IMR-90 (cell line): ENCODE results near the gene CYP26B1. TPM values are rescaled to one million over a fixed set of nuclear protein-coding genes. Genes with fewer than 3 reads are reported as not detected.

Experiments used
- ATAC-seq: fragments of 200-7000 bp; cut with Tn5 transposase; 2 replicates; pipeline ENCODE4 v1.9.1; 2020; ENCODE audit warnings: low read depth, mild to moderate bottlenecking, moderate library complexity
- BruUV-seq: library from RNA; stranded (reverse); fragments of 400-500 nt; replicated peaks from 2 replicates; lab custom pipeline; 2021; lab: Mats Ljungman, UMichigan
- CTCF ChIA-PET: fragments of 300-600 bp; formaldehyde crosslinking; extraction: SDS; loops from one replicate; lab custom pipeline; 2021; ENCODE audit warnings: antibody characterized with exemption; lab: Yijun Ruan, JAX
- POLR2A ChIA-PET: fragments of 300-600 bp; sonication (Branson Sonifier 250); formaldehyde crosslinking; loops from one replicate; lab custom pipeline; 2022; ENCODE audit warnings: antibody characterized with exemption; ENCODE audit not compliant: unreplicated experiment; lab: Charles Lee
- DNase-seq: peaks from one replicate; pipeline ENCODE4 v3.0.0; 2013
- H2AFZ ChIP-seq: replicated peaks from 2 replicates; pipeline ENCODE3; 2013; ENCODE audit warnings: low read length, mild to moderate bottlenecking; ENCODE audit not compliant: poor library complexity
- H2AK5ac ChIP-seq: 2 replicates; pipeline ENCODE4 v1.6.1; 2013; ENCODE audit warnings: low read depth, low read length, inconsistent platforms
- H2AK9ac ChIP-seq: replicated peaks from 2 replicates; pipeline ENCODE3; 2013; ENCODE audit warnings: mild to moderate bottlenecking, low read depth, low read length, moderate library complexity; ENCODE audit not compliant: poor library complexity
- H2BK120ac ChIP-seq: 2 replicates; pipeline ENCODE4 v1.6.1; 2013; ENCODE audit warnings: low read depth, low read length, inconsistent platforms
- H2BK15ac ChIP-seq: 3 replicates; pipeline ENCODE4 v1.6.1; 2013; ENCODE audit warnings: low read depth, low read length, inconsistent platforms
- H2BK20ac ChIP-seq: 2 replicates; pipeline ENCODE4 v1.6.1; 2013; ENCODE audit warnings: low read depth, mild to moderate bottlenecking, inconsistent platforms, low read length, moderate library complexity
- H2BK5ac ChIP-seq: 2 replicates; pipeline ENCODE4 v1.6.1; 2013; ENCODE audit warnings: mild to moderate bottlenecking, low read depth, low read length, inconsistent platforms; ENCODE audit not compliant: poor library complexity, severe bottlenecking
- H3K14ac ChIP-seq: replicated peaks from 2 replicates; pipeline ENCODE4 v1.6.1; 2013; ENCODE audit warnings: low read depth, low read length, inconsistent platforms
- H3K18ac ChIP-seq: 2 replicates; pipeline ENCODE4 v1.6.1; 2013; ENCODE audit warnings: low read depth, low read length, control low read depth
- H3K23ac ChIP-seq: 2 replicates; pipeline ENCODE4 v1.6.1; 2013; ENCODE audit warnings: low read depth, low read length, inconsistent platforms
- H3K27ac ChIP-seq: 2 replicates; pipeline ENCODE4 v1.5.1; 2013; ENCODE audit warnings: mild to moderate bottlenecking, control low read depth, low read length; ENCODE audit not compliant: insufficient read depth
- H3K27me3 ChIP-seq: 2 replicates; pipeline ENCODE4 v1.6.1; 2013; ENCODE audit warnings: low read length; ENCODE audit not compliant: control insufficient read depth, insufficient read depth
- H3K36me3 ChIP-seq: 2 replicates; pipeline ENCODE4 v1.6.1; 2013; ENCODE audit warnings: low read length, mixed read lengths; ENCODE audit not compliant: control insufficient read depth, insufficient read depth
- H3K4ac ChIP-seq: 2 replicates; pipeline ENCODE4 v1.6.1; 2013; ENCODE audit warnings: low read depth, low read length, inconsistent platforms
- H3K4me1 ChIP-seq: 2 replicates; pipeline ENCODE4 v1.6.1; 2013; ENCODE audit warnings: low read length, mixed read lengths; ENCODE audit not compliant: control insufficient read depth, insufficient read depth
- H3K4me2 ChIP-seq: 2 replicates; pipeline ENCODE4 v1.6.1; 2013; ENCODE audit warnings: low read depth, mild to moderate bottlenecking, control low read depth, low read length, moderate library complexity
- H3K4me3 ChIP-seq: 2 replicates; pipeline ENCODE4 v1.5.1; 2013; ENCODE audit warnings: low read depth, mild to moderate bottlenecking, control low read depth, low read length, moderate library complexity; ENCODE audit not compliant: insufficient read depth
- H3K56ac ChIP-seq: 2 replicates; pipeline ENCODE4 v1.6.1; 2013; ENCODE audit warnings: low read length, inconsistent platforms; ENCODE audit not compliant: insufficient read depth; ENCODE audit errors: extremely low read depth
- H3K79me1 ChIP-seq, 2 experiments: 2 replicates each; pipeline ENCODE4 v1.6.1; 2013; ENCODE audit warnings: low read length in 2 of 2, inconsistent platforms in 1 of 2, low read depth in 1 of 2
- H3K9ac ChIP-seq: 2 replicates; pipeline ENCODE4 v1.6.1; 2013; ENCODE audit warnings: low read depth, low read length, control low read depth
- H3K9me1 ChIP-seq: 2 replicates; pipeline ENCODE4 v1.6.1; 2013; ENCODE audit warnings: low read length, inconsistent platforms; ENCODE audit not compliant: insufficient read depth
- H3K9me3 ChIP-seq: 2 replicates; pipeline ENCODE4 v1.6.1; 2013; ENCODE audit warnings: low read length; ENCODE audit not compliant: control insufficient read depth, insufficient read depth
- H4K20me1 ChIP-seq: 2 replicates; pipeline ENCODE4 v1.6.1; 2013; ENCODE audit warnings: low read length, inconsistent platforms; ENCODE audit not compliant: insufficient read depth
- H4K5ac ChIP-seq: 2 replicates; pipeline ENCODE4 v1.6.1; 2013; ENCODE audit warnings: mild to moderate bottlenecking, low read depth, low read length, control low read depth
- H4K8ac ChIP-seq, 2 experiments: 2 replicates each; pipeline ENCODE4 v1.6.1; 2013; ENCODE audit warnings: low read depth in 2 of 2, low read length in 2 of 2, control low read depth in 1 of 2, inconsistent platforms in 1 of 2
- H4K91ac ChIP-seq: 2 replicates; pipeline ENCODE4 v1.6.1; 2013; ENCODE audit warnings: low read depth, low read length, inconsistent platforms; ENCODE audit not compliant: insufficient read depth
- CEBPB ChIP-seq: IDR thresholded peaks from 2 replicates; pipeline ENCODE4 v1.6.1; 2012; ENCODE audit warnings: low read depth, low read length, improper control_type of control experiment
- CHD1 ChIP-seq: IDR thresholded peaks from 2 replicates; pipeline ENCODE4 v1.6.1; 2012; ENCODE audit warnings: low read depth, low read length, improper control_type of control experiment
- MAZ ChIP-seq: IDR thresholded peaks from 2 replicates; pipeline ENCODE4 v1.6.1; 2012; ENCODE audit warnings: low read depth, mild to moderate bottlenecking, low read length, improper control_type of control experiment, moderate library complexity, borderline replicate concordance
- POLR2A ChIP-seq: IDR thresholded peaks from 2 replicates; pipeline ENCODE4 v1.6.1; 2012; ENCODE audit warnings: mild to moderate bottlenecking, low read depth, low read length
- RAD21 ChIP-seq: IDR thresholded peaks from 2 replicates; pipeline ENCODE4 v1.6.1; 2012; ENCODE audit warnings: low read length, improper control_type of control experiment
- RFX5 ChIP-seq: IDR thresholded peaks from 2 replicates; pipeline ENCODE4 v1.8.0; 2012; ENCODE audit warnings: low read depth, mild to moderate bottlenecking, low read length, moderate library complexity
- SMC3 ChIP-seq: fragments of 150-350 bp; IDR thresholded peaks from 2 replicates; pipeline ENCODE4 v1.6.1; 2016; ENCODE audit warnings: low read depth, mild to moderate bottlenecking, antibody characterized with exemption, low read length, moderate library complexity
- WGBS, 2 experiments: methylation state at CpG; one replicate each; pipeline versions ENCODE4 v1.1.5 to v1.1.7; 2013; ENCODE audit warnings: missing lambda C conversion rate in 2 of 2; ENCODE audit not compliant: insufficient read length in 1 of 2; ENCODE audit errors: extremely low coverage in 2 of 2; 5-methylcytosine and 5-hydroxymethylcytosine counted together
- dilution Hi-C: fragments of 300-500 bp; cut with HindIII; formaldehyde crosslinking; loops from one replicate; pipeline ENCODE4 v1.14.3; 2018; ENCODE audit warnings: low sequenced_read_pairs; ENCODE audit not compliant: unreplicated experiment
- in situ Hi-C: fragments of 300-500 bp; cut with MboI; formaldehyde crosslinking; loops from 3 replicates; pipeline ENCODE4 v1.14.3; 2019; ENCODE audit warnings: low sequenced_read_pairs, inconsistent platforms, mixed read lengths
- intact Hi-C: fragments of 100-400 bp; cut with micrococcal nuclease; formaldehyde crosslinking; loops from 2 replicates; pipeline ENCODE4 v1.10.0; 2022
- polyA plus RNA-seq, 3 experiments: library from polyadenylated mRNA; depleted of rRNA; stranded (reverse); fragments of >200 nt; gene quantifications; 2 replicates each; pipeline ENCODE4 v1.2.3, GENCODE V29; 2012; ENCODE audit warnings: low replicate concordance in 1 of 3
- total RNA-seq: library from RNA; depleted of rRNA; stranded (reverse); fragments of >200 nt; gene quantifications from 2 replicates; pipeline ENCODE4 v1.2.3, GENCODE V29; 2012

Gene CYP26B1
- total and polyA plus RNA-seq, 2 of the 4 experiments (the other 2 are of a cell fraction) = 0.02 TPM; not detected in 1

DNA sequence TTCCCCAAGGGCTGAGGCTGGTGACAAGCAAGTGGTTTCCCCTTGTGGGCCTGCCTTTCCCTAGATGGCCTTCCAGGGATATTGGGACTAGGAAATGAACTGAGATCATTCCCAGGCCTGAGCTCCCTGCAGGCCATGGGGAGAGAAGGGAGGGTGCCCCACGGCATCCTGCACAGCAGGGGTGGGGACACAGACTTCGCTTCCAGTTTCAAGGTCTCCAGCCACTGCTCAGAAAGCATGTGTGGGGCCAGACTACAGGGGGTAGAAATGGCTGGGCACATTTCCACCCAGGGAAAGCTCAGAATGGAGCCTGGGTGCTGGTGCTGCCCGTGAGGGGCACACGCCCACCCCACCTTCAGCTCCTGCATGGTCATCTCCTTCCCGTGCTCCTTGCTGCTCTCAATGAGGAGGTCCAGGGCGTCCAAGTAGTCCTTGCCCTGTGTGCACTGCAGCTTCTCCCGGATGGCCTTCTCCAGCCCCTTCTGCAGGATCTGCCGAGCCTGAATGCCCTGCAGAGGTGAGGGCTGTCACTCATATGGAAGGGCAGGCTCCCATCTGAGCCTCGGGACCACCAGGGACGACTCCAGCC is 13.2 kb downstream of the CYP26B1 start:
- H2AK9ac ChIP-seq = no peak overlapping the region
- H2BK15ac ChIP-seq = no peak overlapping the region
- TF ChIP-seq CEBPB = no peak
- TF ChIP-seq RFX5 = no peak
- TF ChIP-seq POLR2A = no peak
- no peak for TF ChIP-seq CHD1
- TF ChIP-seq MAZ = no peak
- no peak for TF ChIP-seq RAD21
- no peak for TF ChIP-seq SMC3
- H3K4me3 ChIP-seq = no peak overlapping the region
- H2BK20ac ChIP-seq = no peak overlapping the region
- no TSS peak for BruUV-seq
- no peaks in the 10 kb centered on the region for H3K9me3 ChIP-seq
- H2BK120ac ChIP-seq = no peak overlapping the region
- H2AK5ac ChIP-seq = no peak overlapping the region
- no peak overlapping the region for H3K4ac ChIP-seq
- peaks cover 25% of the 10 kb centered on the region for H3K27me3 ChIP-seq
- H3K56ac ChIP-seq = no peak overlapping the region
- no peaks in the 10 kb centered on the region for H3K36me3 ChIP-seq
- H3K23ac ChIP-seq = no peak overlapping the region
- H3K4me2 ChIP-seq = no peak overlapping the region
- in situ Hi-C loops = no loop called here
- H3K14ac ChIP-seq = no peak overlapping the region
- ChIA-PET POLR2A (no interaction called here), CTCF (no interaction called here)
- ATAC-seq (no peak), DNase-seq (no peak)
- no peak overlapping the region for H3K18ac ChIP-seq
- H4K5ac ChIP-seq = no peak overlapping the region
- H4K91ac ChIP-seq = no peak overlapping the region
- no peak overlapping the region for H2AFZ ChIP-seq
- no peak overlapping the region for H2BK5ac ChIP-seq
- no peaks in the 10 kb centered on the region for H3K79me1 ChIP-seq
- H4K8ac ChIP-seq = no peak overlapping the region
- dilution Hi-C loops = no loop called here
- H4K20me1 ChIP-seq = no peaks in the 10 kb centered on the region
- H3K9ac ChIP-seq = no peak overlapping the region
- no peak overlapping the region for H3K27ac ChIP-seq
- WGBS, 2 experiments = 57% methylated on average over 6 of the region's 10 CpGs; no CpG with 5 or more reads in 1 of the 2 experiments
- intact Hi-C loops = no loop called here
- H3K9me1 ChIP-seq = no peaks in the 10 kb centered on the region
- 0 out of 2 replicates have a peak, but pooled peaks cover 1% of the 10 kb centered on the region for H3K4me1 ChIP-seq
